Fibroblast of pulmonary artery (primary cell): Measurements from ENCODE around the gene KCNMA1.

ENCODE experiments used
- DNase-seq: peaks from one replicate; pipeline ENCODE4 v3.0.0-alpha.2; 2010; ENCODE audit warnings: low read depth
- H3K4me3 ChIP-seq: replicated peaks from 2 replicates; pipeline ENCODE4 v1.5.1; 2011; ENCODE audit warnings: low read depth, mild to moderate bottlenecking, control low read depth, low read length, moderate library complexity
- TF ChIP-seq, protein P1 (sequence below): IDR thresholded peaks from 2 replicates; pipeline ENCODE4 v1.5.1; 2011; ENCODE audit warnings: mild to moderate bottlenecking, control low read depth, low read length, inconsistent platforms; ENCODE audit errors: missing control alignments

Gene KCNMA1

DNA sequence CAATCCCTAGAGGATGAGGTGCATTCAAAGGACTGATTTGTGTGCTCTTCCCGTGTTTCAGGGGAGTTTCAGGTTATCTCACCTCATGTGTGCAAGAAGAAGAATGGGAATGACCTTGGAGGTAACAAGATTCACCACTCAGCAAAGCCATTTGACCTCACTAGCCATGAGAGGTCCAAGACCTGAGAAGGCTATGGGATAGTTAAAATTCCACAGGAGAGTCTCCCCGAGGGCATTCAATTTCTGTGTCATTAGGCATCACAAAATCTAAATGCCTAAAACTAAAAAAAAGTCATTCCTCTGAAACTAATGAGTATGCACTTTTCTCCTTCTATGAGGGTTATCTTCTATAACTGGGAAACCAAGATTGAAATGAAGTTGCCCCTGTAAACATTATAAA is 433.4 kb downstream of the KCNMA1 start:
- TF ChIP-seq, protein P1, sequence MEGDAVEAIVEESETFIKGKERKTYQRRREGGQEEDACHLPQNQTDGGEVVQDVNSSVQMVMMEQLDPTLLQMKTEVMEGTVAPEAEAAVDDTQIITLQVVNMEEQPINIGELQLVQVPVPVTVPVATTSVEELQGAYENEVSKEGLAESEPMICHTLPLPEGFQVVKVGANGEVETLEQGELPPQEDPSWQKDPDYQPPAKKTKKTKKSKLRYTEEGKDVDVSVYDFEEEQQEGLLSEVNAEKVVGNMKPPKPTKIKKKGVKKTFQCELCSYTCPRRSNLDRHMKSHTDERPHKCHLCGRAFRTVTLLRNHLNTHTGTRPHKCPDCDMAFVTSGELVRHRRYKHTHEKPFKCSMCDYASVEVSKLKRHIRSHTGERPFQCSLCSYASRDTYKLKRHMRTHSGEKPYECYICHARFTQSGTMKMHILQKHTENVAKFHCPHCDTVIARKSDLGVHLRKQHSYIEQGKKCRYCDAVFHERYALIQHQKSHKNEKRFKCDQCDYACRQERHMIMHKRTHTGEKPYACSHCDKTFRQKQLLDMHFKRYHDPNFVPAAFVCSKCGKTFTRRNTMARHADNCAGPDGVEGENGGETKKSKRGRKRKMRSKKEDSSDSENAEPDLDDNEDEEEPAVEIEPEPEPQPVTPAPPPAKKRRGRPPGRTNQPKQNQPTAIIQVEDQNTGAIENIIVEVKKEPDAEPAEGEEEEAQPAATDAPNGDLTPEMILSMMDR, result no peak
- H3K4me3 ChIP-seq, result no peak overlapping the region
- DNase-seq, result no peak

DNA sequence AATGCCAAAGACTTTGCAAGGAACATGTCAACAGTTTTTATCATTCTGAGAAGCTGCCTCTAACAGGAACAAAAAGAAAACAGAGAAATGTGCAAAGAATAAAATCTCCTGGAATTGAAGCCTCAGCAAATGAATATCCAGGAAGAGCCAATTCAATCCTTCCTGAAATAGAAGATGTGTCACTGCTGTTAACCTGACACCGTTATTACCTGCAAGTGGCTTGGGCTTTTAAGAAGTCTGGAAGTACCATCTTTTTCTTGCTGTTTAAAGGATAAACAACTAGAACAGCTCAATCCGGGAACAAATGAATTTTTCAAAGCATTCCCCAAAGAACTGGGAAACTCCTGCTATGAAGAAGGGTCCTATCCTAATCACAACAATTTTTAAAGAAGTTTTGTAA is 434.8 kb downstream of the KCNMA1 start:
- no peak for DNase-seq
- TF ChIP-seq, protein P1, result no peak
- H3K4me3 ChIP-seq, result no peak overlapping the region

DNA sequence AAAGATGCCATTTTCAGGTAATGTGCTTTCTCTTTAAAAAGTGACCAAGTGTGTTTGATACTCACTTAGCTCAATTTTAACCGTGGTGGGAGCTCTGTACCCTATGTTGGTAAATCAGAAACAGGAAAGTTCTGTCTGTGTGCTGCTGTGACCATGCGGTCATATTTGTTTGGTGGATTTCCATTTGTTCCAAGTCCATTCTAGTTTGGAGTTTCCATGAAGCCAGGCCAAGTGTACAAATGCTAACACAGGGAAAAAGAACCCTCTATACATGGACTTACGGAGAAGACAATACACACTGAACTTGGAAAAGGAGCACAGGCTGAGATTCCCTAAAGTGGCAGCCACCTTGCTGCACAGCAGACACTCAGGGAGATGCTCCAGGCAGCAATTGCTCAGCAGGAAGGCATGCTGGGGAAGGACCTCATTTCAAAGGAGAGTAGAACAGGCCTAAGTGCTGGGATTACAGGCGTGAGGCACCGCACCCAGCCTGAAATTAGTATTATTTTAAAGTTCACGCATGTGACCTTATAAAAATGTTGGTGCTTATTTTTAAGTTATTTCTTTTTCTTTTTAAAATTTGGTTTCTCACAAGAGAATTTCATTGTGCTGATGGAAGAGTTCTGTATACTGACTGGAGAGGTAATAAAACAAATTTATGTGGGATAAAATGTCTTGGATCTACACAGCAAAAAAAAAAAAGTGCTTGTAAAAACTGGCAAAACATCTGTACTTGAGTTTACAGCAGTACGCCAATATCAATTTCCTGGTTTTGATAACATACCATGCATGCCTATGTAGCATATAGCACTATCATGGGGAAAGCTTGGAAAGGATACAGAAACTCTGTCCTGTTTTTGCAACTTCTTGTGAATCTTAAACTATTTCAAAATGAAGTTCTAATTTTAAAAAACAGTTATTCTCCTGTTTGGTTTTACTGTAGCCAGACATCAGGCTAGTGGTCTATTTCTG is 436.2 kb downstream of the KCNMA1 start:
- TF ChIP-seq, protein P1, result no peak
- peak; percentile 29 for DNase-seq
- H3K4me3 ChIP-seq, result no peak overlapping the region

DNA sequence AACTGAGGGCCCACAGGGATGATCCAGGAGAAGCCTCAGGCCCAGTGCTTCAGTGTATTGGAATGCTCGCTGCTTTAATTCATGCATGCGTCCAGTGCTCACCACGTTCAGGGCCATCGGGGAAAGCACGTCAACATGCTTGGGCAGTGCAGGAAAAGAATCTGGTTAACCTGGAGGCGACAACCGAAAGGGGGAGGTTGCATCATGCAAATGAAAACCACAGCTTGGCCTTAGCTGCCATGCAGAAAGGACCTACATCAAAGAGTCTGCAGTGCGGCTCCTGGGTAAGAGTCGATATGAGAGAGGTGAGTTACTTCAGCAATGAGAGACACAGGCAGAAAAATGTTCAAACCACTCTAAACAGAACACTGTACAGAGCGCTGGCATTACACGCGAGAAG is 440.1 kb downstream of the KCNMA1 start:
- no peak for DNase-seq

DNA sequence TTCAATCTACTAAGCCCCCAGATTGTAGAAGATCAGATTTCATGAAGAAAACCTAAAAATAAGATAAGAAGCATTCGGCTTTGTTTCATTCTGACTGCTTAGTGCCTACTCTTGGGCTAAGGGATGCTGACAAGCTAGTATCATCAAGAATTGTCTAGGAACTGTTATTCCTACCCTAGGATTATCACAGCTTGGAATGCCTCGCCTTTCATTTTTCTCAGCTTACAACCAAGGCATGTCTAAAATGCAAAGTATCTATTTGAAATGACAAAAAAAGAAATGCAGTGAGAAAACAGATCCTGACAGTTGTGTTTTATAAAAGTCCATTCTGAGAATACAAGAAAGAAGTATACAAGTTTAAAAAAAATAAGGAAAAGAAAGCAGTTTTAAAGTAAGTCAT is 441.0 kb downstream of the KCNMA1 start:
- H3K4me3 ChIP-seq, result no peak overlapping the region
- DNase-seq, result no peak
- TF ChIP-seq, protein P1, result no peak

More for the DNA sequence above, 440.1 kb downstream of the KCNMA1 start:
- TF ChIP-seq, protein P1, result no peak
- H3K4me3 ChIP-seq, result no peak overlapping the region

DNA sequence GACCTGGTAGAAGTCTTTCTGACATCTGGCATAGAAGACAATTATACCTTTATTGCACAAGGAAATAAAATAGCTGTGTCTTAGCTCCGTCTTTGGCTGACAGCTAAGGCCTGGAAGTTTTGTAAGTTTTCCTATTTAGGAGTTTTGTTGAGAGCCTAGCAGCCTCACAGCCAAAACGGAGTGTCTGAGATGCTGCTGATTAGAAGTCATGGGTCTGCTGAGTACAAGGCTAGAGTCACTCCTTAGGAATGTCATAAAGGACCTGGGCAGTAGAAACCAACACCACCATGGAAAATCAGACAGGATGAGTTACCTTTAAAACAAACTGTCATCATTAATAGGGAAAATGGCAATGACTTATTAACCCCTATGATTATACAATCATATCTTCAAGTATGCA is 442.5 kb downstream of the KCNMA1 start:
- DNase-seq, result peak; percentile 82
- H3K4me3 ChIP-seq, result no peak overlapping the region
- TF ChIP-seq, protein P1, result no peak

DNA sequence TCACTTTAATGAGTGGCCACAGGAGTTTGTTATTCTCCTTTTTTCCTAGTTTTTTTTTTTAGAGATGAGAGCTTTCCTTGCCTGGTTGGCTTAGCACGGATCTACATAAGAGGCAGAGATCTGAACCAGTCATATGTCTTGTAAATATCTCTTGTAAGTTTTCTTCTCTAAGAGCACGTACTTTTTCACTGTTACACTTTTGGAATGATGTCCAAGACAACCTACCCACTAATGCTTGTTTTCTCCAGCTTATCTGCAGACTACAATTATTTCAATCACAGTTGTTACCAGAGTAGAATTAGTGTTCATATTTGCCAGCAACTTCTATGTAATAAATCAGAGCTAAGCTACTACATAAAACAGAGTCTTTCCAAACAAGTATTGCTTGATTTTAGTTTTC is 444.6 kb downstream of the KCNMA1 start:
- TF ChIP-seq, protein P1, result no peak

More for the DNA sequence above, 444.6 kb downstream of the KCNMA1 start:
- DNase-seq, result no peak
- H3K4me3 ChIP-seq, result no peak overlapping the region
